K562 (cell line): ENCODE results near the gene FTO. TPM values are rescaled to one million over a fixed set of nuclear protein-coding genes. Genes with fewer than 3 reads are reported as not detected.
A peak's percentile ranks its signal among the peaks of the same experiment; 100 is the strongest.

Experiments used
- ATAC-seq: fragments of 200-7000 bp; cut with Tn5 transposase; 3 replicates; pipeline ENCODE4 v1.9.1; 2020; ENCODE audit warnings: moderate library complexity
- BruUV-seq: library from RNA; stranded (reverse); fragments of 400-500 nt; replicated peaks from 2 replicates; lab custom pipeline; 2021; lab: Mats Ljungman, UMichigan
- CTCF ChIA-PET: fragments of 300-600 bp; formaldehyde crosslinking; extraction: SDS; loops from one replicate; lab custom pipeline; 2021; ENCODE audit warnings: low intra/inter-chr PET ratio; lab: Yijun Ruan, JAX
- POLR2A ChIA-PET: fragments of 300-600, 350-650 bp; sonication (Branson Sonifier 250); formaldehyde crosslinking; extraction: SDS; loops from one replicate; lab custom pipeline; 2021; ENCODE audit warnings: antibody characterized with exemption, inconsistent platforms; lab: Yijun Ruan, JAX
- DNase-seq, 4 experiments: peaks; one replicate each; pipeline versions ENCODE4 v3.0.0 to v3.0.0-alpha.2; 2011 to 2018; ENCODE audit warnings: low spot score in 3 of 4, mixed read lengths in 3 of 4; ENCODE audit errors: extremely low read depth in 1 of 4
- FAIRE-seq: peaks from 2 replicates; lab custom pipeline; 2011; peaks lifted over from hg19 to GRCh38; lab: Jason Lieb, UNC
- H2AFZ ChIP-seq: 2 replicates; pipeline ENCODE4 v1.6.0; 2011; ENCODE audit warnings: low read depth, low read length, control low read depth, inconsistent platforms
- H3K27ac ChIP-seq: fragments of 200-600 bp; 3 replicates; pipeline ENCODE4 v1.8.0; 2011; ENCODE audit warnings: low read depth, mild to moderate bottlenecking, control low read depth, inconsistent platforms, low read length, moderate library complexity, mixed read lengths; ENCODE audit errors: extremely low read depth
- H3K27me3 ChIP-seq, 2 experiments: fragments of 300-600 bp in 1 of 2; 2 replicates in 1 of 2; 3 replicates in 1 of 2; pipeline versions ENCODE4 v1.6.0 to v1.8.0; 2011; ENCODE audit warnings: inconsistent platforms in 2 of 2, low read length in 2 of 2, mild to moderate bottlenecking in 1 of 2, mixed read lengths in 1 of 2, moderate library complexity in 1 of 2; ENCODE audit not compliant: control insufficient read depth in 2 of 2, insufficient read depth in 2 of 2
- H3K36me3 ChIP-seq: fragments of 300-600 bp; 3 replicates; pipeline ENCODE4 v1.8.0; 2011; ENCODE audit warnings: mild to moderate bottlenecking, low read length, inconsistent platforms; ENCODE audit not compliant: control insufficient read depth, insufficient read depth
- H3K4me1 ChIP-seq, 2 experiments: fragments of 200-600 bp in 1 of 2; replicated peaks in 1 of 2; 2 replicates in 1 of 2; 3 replicates in 1 of 2; pipeline versions ENCODE4 v1.5.1 to v1.8.0; 2011; ENCODE audit warnings: inconsistent platforms in 2 of 2, low read length in 2 of 2, mild to moderate bottlenecking in 1 of 2, mixed read lengths in 1 of 2, moderate library complexity in 1 of 2; ENCODE audit not compliant: control insufficient read depth in 2 of 2, insufficient read depth in 2 of 2
- H3K4me2 ChIP-seq: 2 replicates; pipeline ENCODE4 v1.6.1; 2011; ENCODE audit warnings: low read length, control low read depth, inconsistent platforms, mixed read lengths; ENCODE audit not compliant: insufficient read depth
- H3K4me3 ChIP-seq: fragments of 200-600 bp; sonication (generic), shearing (Covaris generic); 2 replicates; pipeline ENCODE4 v1.5.1; 2016; ENCODE audit warnings: control low read depth, inconsistent platforms
- H3K79me2 ChIP-seq: fragments of 200-600 bp; 3 replicates; pipeline ENCODE4 v1.8.0; 2011; ENCODE audit warnings: low read length, inconsistent platforms; ENCODE audit not compliant: control insufficient read depth, insufficient read depth
- H3K9ac ChIP-seq, 2 experiments: 2 replicates each; pipeline versions ENCODE4 v1.6.0 to v1.6.1; 2011; ENCODE audit warnings: low read depth in 2 of 2, low read length in 2 of 2, control low read depth in 1 of 2, inconsistent platforms in 1 of 2, mild to moderate bottlenecking in 1 of 2, mixed read lengths in 1 of 2; ENCODE audit not compliant: insufficient read depth in 1 of 2
- H3K9me1 ChIP-seq: one replicate; pipeline ENCODE4 v1.6.0; 2011; ENCODE audit warnings: inconsistent platforms, mild to moderate bottlenecking, low read length, moderate library complexity; ENCODE audit not compliant: control insufficient read depth, insufficient read depth
- H3K9me3 ChIP-seq: replicated peaks from 2 replicates; pipeline ENCODE4 v1.5.1; 2011; ENCODE audit warnings: low read depth, low read length, inconsistent platforms; ENCODE audit not compliant: control insufficient read depth, insufficient read depth
- H4K20me1 ChIP-seq: replicated peaks from 2 replicates; pipeline ENCODE4 v1.6.1; 2011; ENCODE audit warnings: low read length, inconsistent platforms, mixed read lengths; ENCODE audit not compliant: control insufficient read depth, insufficient read depth
- C11orf30 ChIP-seq: fragments of 450-650 bp; IDR thresholded peaks from 2 replicates; pipeline ENCODE4 v1.6.1; 2016; ENCODE audit warnings: low read depth, mild to moderate bottlenecking
- CBFB ChIP-seq: sonication (generic); formaldehyde crosslinking; IDR thresholded peaks from 2 replicates; pipeline ENCODE4 v1.4.0; 2020; ENCODE audit warnings: mild to moderate bottlenecking, missing genetic modification reagents
- MAFG ChIP-seq: fragments of 450-650 bp; conservative IDR thresholded peaks from 2 replicates; pipeline ENCODE4 v1.6.1; 2016; ENCODE audit warnings: missing genetic modification characterization, missing compliant biosample characterization
- MTF1 ChIP-seq: fragments of 250-450 bp; sonication (Bioruptor Pico); IDR thresholded peaks from 2 replicates; pipeline ENCODE4 v1.9.0; 2021; ENCODE audit warnings: moderate library complexity, mild to moderate bottlenecking, inconsistent platforms, borderline replicate concordance
- RAD21 ChIP-seq, 2 experiments: fragments of 250-450 bp in 1 of 2; fragments of 450-650 bp in 1 of 2; sonication (Bioruptor Pico) in 1 of 2; formaldehyde crosslinking in 1 of 2; IDR thresholded peaks in 1 of 2; conservative IDR thresholded peaks in 1 of 2; 2 replicates each; pipeline versions ENCODE4 v1.4.0 to v1.8.0; 2020 to 2022; ENCODE audit warnings: mild to moderate bottlenecking in 2 of 2, moderate library complexity in 1 of 2
- ZNF316 ChIP-seq: fragments of 450-650 bp; IDR thresholded peaks from 2 replicates; pipeline ENCODE4 v1.6.1; 2016
- WGBS: fragments of 100-300 bp; shearing (Covaris generic); methylation state at CpG from one replicate; pipeline ENCODE4 v1.1.6; 2016; ENCODE audit warnings: low coverage, mixed read lengths; ENCODE audit not compliant: insufficient coverage; ENCODE audit errors: missing lambda C conversion rate; 5-methylcytosine and 5-hydroxymethylcytosine counted together
- in situ Hi-C: fragments of 300-500 bp; cut with MboI; formaldehyde crosslinking; loops from 4 replicates; pipeline ENCODE4 v1.15.0; 2018; ENCODE audit warnings: inconsistent platforms, mixed read lengths
- intact Hi-C: fragments of 100-400 bp; cut with micrococcal nuclease; formaldehyde crosslinking; loops from 2 replicates; pipeline ENCODE4 v1.14.2; 2022
- polyA plus RNA-seq, 8 experiments: library from polyadenylated mRNA; depleted of rRNA in 4 of 8; stranded (reverse) in 5 of 8; unstranded in 3 of 8; fragments of >200 nt; fragmentation: Nextera tagmentation in 2 of 8; fragmentation: Illumina TruSeq in 1 of 8; extraction: Ambion mirVana in 2 of 8; extraction: Trizol in 1 of 8; gene quantifications; 2 replicates each; pipeline versions ENCODE4 v1.2.1 to v1.2.3, GENCODE V29; 2011 to 2014; ENCODE audit warnings: inconsistent platforms in 1 of 8, missing spikeins in 1 of 8
- total RNA-seq, 7 experiments: library from RNA; depleted of rRNA in 6 of 7; stranded (reverse); fragments of >200 nt in 6 of 7; fragmentation: Illumina TruSeq in 2 of 7; extraction: Trizol in 2 of 7; gene quantifications; 2 replicates each; pipeline versions ENCODE4 v1.2.1 to v1.2.3, GENCODE V29; 2011 to 2021; ENCODE audit warnings: low replicate concordance in 1 of 7
- TF ChIP-seq, protein P1 (sequence below), 2 experiments: fragments of 150-350 bp in 1 of 2; IDR thresholded peaks; 2 replicates each; pipeline ENCODE4 v1.6.1; 2012 to 2016; ENCODE audit warnings: low read depth in 2 of 2, low read length in 2 of 2, mild to moderate bottlenecking in 1 of 2, moderate library complexity in 1 of 2

Gene FTO
- total and polyA plus RNA-seq, 9 of the 15 experiments (the other 6 are each of a cell fraction or from before 2014, with no cell fraction given): 11.3 to 27.7 (median 25.5) TPM

DNA sequence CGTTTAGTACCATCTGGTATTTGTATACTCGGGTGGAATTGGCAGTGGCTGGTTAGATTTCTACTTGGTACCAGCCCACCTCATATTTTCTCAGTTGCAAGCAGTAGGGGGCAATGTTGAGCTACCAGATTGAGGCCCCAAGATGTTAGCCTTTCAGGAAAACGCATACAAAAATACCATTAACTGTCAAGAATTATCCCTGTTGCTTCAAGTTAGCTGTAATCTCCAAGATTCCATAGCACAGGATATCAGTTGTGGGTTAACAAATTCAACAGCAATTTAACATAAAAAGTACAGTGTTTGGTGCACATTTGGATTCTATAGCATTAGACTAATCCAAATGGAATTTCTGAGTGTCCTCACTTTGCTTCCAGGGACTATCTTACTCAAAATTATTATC is 188.2 kb downstream of the FTO start (continued):
- TF ChIP-seq CBFB (CRISPR knock-in tag): no peak
- peak; percentile 61 to 69 for TF ChIP-seq RAD21 (CRISPR knock-in tag; conservative IDR thresholded peaks at IDR 0.05 in 1 of 2, IDR thresholded peaks at IDR 0.05 in 1 of 2)
- TF ChIP-seq MTF1 (CRISPR knock-in tag): no peak
- TF ChIP-seq, all 486 proteins: peak for 5

DNA sequence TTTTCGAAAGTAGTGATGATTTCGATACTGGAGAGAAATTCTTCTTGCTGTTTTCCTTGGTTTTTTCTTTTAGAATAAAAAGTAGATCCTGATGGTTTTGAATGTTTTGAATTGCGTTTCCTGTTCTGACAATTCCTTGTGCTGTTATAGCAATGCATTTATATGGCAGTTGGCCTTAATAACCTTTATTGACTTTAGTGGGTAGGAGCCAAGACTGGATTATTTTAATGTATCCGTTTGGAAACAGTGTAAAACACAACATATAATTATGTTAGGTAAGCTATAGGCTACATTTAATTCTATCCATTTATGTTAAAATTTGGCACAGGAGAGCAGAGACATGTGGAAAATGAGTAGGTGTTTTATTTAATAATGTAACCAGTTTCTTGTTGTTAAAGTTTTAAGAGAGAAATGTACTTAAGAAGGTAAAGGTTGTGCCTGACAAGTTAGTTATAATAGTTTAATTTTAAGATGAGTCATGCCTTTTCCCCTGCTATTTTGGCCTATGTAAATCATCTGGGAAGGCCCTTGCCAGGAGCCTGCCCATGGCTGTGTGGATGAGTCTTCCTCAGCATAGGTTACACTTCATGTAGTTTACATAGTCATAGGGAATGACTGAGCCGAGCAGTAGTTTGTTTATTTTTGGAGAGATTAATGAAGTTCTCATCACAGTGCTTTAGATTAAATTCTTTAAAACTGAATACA is 189.9 kb downstream of the FTO start:
- DNase-seq (no peak), ATAC-seq (no peak), FAIRE-seq (no peak)
- Histone ChIP-seq H3K9ac (no peak overlapping the region), H3K9me3 (no peaks in the 10 kb centered on the region), H3K4me1 (no peaks in the 10 kb centered on the region), H3K4me2 (no peak overlapping the region), H2AFZ (no peak overlapping the region), H3K4me3 (no peak overlapping the region), H4K20me1 (no peaks in the 10 kb centered on the region), H3K79me2 (no peaks in the 10 kb centered on the region), H3K27ac (no peak overlapping the region), H3K36me3 (no peaks in the 10 kb centered on the region), H3K9me1 (no peaks in the 10 kb centered on the region), H3K27me3 (no peaks in the 10 kb centered on the region)
- no TSS peak for BruUV-seq
- CTCF ChIA-PET: interaction anchor here (0.7 kb wide), 1 partner anchor 1053 kb away, joined by 3 read pairs; no protein-coding TSS in a partner anchor
- 41% methylated on average over 5 of the region's 5 CpGs for WGBS
- in situ Hi-C loops: no loop called here
- TF ChIP-seq MAFG (tag): peak; percentile 25; the same call in 1 of the 2 replicates
- TF ChIP-seq, protein P1, sequence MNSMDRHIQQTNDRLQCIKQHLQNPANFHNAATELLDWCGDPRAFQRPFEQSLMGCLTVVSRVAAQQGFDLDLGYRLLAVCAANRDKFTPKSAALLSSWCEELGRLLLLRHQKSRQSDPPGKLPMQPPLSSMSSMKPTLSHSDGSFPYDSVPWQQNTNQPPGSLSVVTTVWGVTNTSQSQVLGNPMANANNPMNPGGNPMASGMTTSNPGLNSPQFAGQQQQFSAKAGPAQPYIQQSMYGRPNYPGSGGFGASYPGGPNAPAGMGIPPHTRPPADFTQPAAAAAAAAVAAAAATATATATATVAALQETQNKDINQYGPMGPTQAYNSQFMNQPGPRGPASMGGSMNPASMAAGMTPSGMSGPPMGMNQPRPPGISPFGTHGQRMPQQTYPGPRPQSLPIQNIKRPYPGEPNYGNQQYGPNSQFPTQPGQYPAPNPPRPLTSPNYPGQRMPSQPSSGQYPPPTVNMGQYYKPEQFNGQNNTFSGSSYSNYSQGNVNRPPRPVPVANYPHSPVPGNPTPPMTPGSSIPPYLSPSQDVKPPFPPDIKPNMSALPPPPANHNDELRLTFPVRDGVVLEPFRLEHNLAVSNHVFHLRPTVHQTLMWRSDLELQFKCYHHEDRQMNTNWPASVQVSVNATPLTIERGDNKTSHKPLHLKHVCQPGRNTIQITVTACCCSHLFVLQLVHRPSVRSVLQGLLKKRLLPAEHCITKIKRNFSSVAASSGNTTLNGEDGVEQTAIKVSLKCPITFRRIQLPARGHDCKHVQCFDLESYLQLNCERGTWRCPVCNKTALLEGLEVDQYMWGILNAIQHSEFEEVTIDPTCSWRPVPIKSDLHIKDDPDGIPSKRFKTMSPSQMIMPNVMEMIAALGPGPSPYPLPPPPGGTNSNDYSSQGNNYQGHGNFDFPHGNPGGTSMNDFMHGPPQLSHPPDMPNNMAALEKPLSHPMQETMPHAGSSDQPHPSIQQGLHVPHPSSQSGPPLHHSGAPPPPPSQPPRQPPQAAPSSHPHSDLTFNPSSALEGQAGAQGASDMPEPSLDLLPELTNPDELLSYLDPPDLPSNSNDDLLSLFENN (IDR thresholded peaks at IDR 0.05; ENCODE audit: low read depth in 2 of 2, low read length in 2 of 2): no peak
- TF ChIP-seq ZNF316: peak; percentile 39; the same call in 1 of the 2 replicates
- peak; percentile 19; the same call in 1 of the 2 replicates for TF ChIP-seq C11orf30
- intact Hi-C loops: loop anchor here (2.0 kb wide), 1 partner anchor 121 kb away; no protein-coding TSS in a partner anchor
- POLR2A ChIA-PET: no interaction called here
